ENCODE results near the gene PVRIG. TPM values are rescaled to one million over a fixed set of nuclear protein-coding genes. Genes with fewer than 3 reads are reported as not detected.

Gene PVRIG
- total and polyA plus RNA-seq, 2 donors (not counting 1 experiment from before 2014, with no cell fraction given): 16.2 to 51.2 TPM

DNA sequence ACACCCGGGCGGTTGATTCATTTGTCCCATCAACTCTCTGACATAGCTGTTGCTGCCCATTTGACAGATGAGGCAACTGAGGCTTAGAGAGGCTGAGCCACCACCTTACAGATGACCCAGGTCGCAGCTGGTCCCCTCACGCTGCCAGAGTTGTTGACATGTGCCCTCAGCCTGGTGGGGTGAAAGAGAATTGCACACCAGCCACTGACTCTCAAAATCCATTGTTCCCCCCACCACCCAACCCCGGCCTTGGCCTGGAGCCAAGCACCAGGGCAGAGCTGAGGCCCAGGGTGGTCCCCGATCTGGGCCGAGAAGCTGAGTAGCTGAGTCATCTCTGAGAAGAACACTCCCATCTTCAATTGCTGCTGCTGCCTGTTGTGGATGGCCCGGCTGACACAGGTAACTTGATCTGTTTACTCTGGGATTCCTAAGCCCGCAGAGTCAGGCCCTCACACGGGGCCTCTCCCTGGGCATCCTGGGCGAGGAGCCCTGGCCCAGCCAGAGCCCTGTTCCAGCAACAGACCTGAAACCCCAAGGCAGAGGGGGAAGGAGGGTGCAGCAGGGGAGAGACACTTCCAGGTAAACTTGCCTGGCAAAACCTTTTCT is 27.5 kb downstream of the PVRIG start:
- intact Hi-C loops (cut with micrococcal nuclease): no loop called here
- Mint-ChIP-seq H3K27ac (no peak overlapping the region), H3K27me3 (no peaks in the 10 kb centered on the region), H3K9me3 (ENCODE audit: insufficient read depth) (no peaks in the 10 kb centered on the region), H3K4me1 (peaks cover 7% of the 10 kb centered on the region), H3K4me3 (no peak overlapping the region)
- Histone ChIP-seq H3K36me3 (replicated peaks in 1 of 2; ENCODE audit: control extremely low read depth in 1 of 2, control insufficient read depth in 1 of 2, extremely low read depth in 1 of 2, insufficient read depth in 2 of 2, low read length in 1 of 2) (no peaks in the 10 kb centered on the region), H3K4me3 (ENCODE audit: control extremely low read depth in 1 of 5, extremely low read depth in 1 of 5, insufficient read depth in 1 of 5, low read depth in 2 of 5, low read length in 4 of 5) (no peak overlapping the region), H4K20me1 (ENCODE audit: control insufficient read depth, insufficient read depth, low read length, poor library complexity, severe bottlenecking) (no peaks in the 10 kb centered on the region), H3K79me2 (ENCODE audit: control insufficient read depth, insufficient read depth, low read length) (peaks cover 2% of the 10 kb centered on the region), H3K4me1 (ENCODE audit: control insufficient read depth in 2 of 2, insufficient read depth in 2 of 2, low read length in 2 of 2) (no peaks in the 10 kb centered on the region), H3K9ac (ENCODE audit: low read length) (no peak overlapping the region), H3K9me3 (ENCODE audit: control extremely low read depth in 1 of 3, control insufficient read depth in 2 of 3, insufficient read depth in 1 of 3, low read length in 2 of 3) (no peaks in the 10 kb centered on the region), H3K27me3 (replicated peaks in 1 of 4; ENCODE audit: control extremely low read depth in 1 of 4, control insufficient read depth in 3 of 4, insufficient read depth in 4 of 4, low read length in 3 of 4) (no peaks in the 10 kb centered on the region), H2AFZ (ENCODE audit: insufficient read depth, low read depth, low read length, poor library complexity, severe bottlenecking) (no peak overlapping the region), H3K4me2 (replicated peaks; ENCODE audit: low read depth, low read length, poor library complexity, severe bottlenecking) (no peak overlapping the region), H3K27ac (ENCODE audit: low read length in 2 of 2) (no peak overlapping the region)
- ChIA-PET POLR2A (interaction anchor here (0.6 to 1.0 kb wide), 3 partner anchors 52 to 246 kb away, joined by 3 read pairs; partner anchors contain the start of gene GPC2), CTCF (no interaction called here)
- ATAC-seq (ENCODE audit: low read depth) (no peak), DNase-seq (no peak)
- no peak for TF ChIP-seq EZH2 (IDR thresholded peaks at IDR 0.05; ENCODE audit: borderline replicate concordance, insufficient read depth, low read depth, low read length, poor library complexity, severe bottlenecking)
- TF ChIP-seq, protein P1, sequence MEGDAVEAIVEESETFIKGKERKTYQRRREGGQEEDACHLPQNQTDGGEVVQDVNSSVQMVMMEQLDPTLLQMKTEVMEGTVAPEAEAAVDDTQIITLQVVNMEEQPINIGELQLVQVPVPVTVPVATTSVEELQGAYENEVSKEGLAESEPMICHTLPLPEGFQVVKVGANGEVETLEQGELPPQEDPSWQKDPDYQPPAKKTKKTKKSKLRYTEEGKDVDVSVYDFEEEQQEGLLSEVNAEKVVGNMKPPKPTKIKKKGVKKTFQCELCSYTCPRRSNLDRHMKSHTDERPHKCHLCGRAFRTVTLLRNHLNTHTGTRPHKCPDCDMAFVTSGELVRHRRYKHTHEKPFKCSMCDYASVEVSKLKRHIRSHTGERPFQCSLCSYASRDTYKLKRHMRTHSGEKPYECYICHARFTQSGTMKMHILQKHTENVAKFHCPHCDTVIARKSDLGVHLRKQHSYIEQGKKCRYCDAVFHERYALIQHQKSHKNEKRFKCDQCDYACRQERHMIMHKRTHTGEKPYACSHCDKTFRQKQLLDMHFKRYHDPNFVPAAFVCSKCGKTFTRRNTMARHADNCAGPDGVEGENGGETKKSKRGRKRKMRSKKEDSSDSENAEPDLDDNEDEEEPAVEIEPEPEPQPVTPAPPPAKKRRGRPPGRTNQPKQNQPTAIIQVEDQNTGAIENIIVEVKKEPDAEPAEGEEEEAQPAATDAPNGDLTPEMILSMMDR (IDR thresholded peaks at IDR 0.05): no peak
- WGBS (ENCODE audit: insufficient coverage): 78% methylated on average over 9 of the region's 11 CpGs

- WGBS (ENCODE audit: insufficient coverage): 97% methylated on average over 10 of the region's 10 CpGs
- no peak overlapping the region for H3K9ac ChIP-seq (ENCODE audit: low read length)
- no peaks in the 10 kb centered on the region for H3K27me3 ChIP-seq (replicated peaks in 1 of 4; ENCODE audit: control extremely low read depth in 1 of 4, control insufficient read depth in 3 of 4, insufficient read depth in 4 of 4, low read length in 3 of 4)
- H3K27ac Mint-ChIP-seq: no peak overlapping the region
- H2AFZ ChIP-seq (ENCODE audit: insufficient read depth, low read depth, low read length, poor library complexity, severe bottlenecking): no peak overlapping the region
- H3K4me2 ChIP-seq (replicated peaks; ENCODE audit: low read depth, low read length, poor library complexity, severe bottlenecking): no peak overlapping the region
- intact Hi-C loops (cut with micrococcal nuclease): no loop called here
- no peaks in the 10 kb centered on the region for H3K4me1 ChIP-seq (ENCODE audit: control insufficient read depth in 2 of 2, insufficient read depth in 2 of 2, low read length in 2 of 2)
- H3K9me3 ChIP-seq (ENCODE audit: control extremely low read depth in 1 of 3, control insufficient read depth in 2 of 3, insufficient read depth in 1 of 3, low read length in 2 of 3): no peaks in the 10 kb centered on the region
- no peaks in the 10 kb centered on the region for H3K36me3 ChIP-seq (replicated peaks in 1 of 2; ENCODE audit: control extremely low read depth in 1 of 2, control insufficient read depth in 1 of 2, extremely low read depth in 1 of 2, insufficient read depth in 2 of 2, low read length in 1 of 2)
- ATAC-seq (ENCODE audit: low read depth): no peak
- H3K4me1 Mint-ChIP-seq: peaks cover 2% of the 10 kb centered on the region
- H3K27me3 Mint-ChIP-seq: no peaks in the 10 kb centered on the region
- ChIA-PET CTCF (no interaction called here), POLR2A (interaction anchor here (0.6 kb wide), 1 partner anchor 15 kb away, joined by 7 read pairs; no protein-coding TSS in a partner anchor)
- H3K4me3 ChIP-seq (ENCODE audit: control extremely low read depth in 1 of 5, extremely low read depth in 1 of 5, insufficient read depth in 1 of 5, low read depth in 2 of 5, low read length in 4 of 5): no peak overlapping the region
- no peaks in the 10 kb centered on the region for H4K20me1 ChIP-seq (ENCODE audit: control insufficient read depth, insufficient read depth, low read length, poor library complexity, severe bottlenecking)
- peaks cover 2% of the 10 kb centered on the region for H3K79me2 ChIP-seq (ENCODE audit: control insufficient read depth, insufficient read depth, low read length)
- DNase-seq: no peak
- H3K27ac ChIP-seq (ENCODE audit: low read length in 2 of 2): no peak overlapping the region
- no peak overlapping the region for H3K4me3 Mint-ChIP-seq
- no peaks in the 10 kb centered on the region for H3K9me3 Mint-ChIP-seq (ENCODE audit: insufficient read depth)
- TF ChIP-seq, protein P1 (IDR thresholded peaks at IDR 0.05): no peak
- TF ChIP-seq EZH2 (IDR thresholded peaks at IDR 0.05; ENCODE audit: borderline replicate concordance, insufficient read depth, low read depth, low read length, poor library complexity, severe bottlenecking): no peak
Observed at GRCh38 chr7:100248483-100248882, 28.7 kb downstream of the PVRIG start.
